ENCODE results near the gene CCDC28B. TPM values are rescaled to one million over a fixed set of nuclear protein-coding genes. Genes with fewer than 3 reads are reported as not detected.

CCDC28B gene
- total and polyA plus RNA-seq, 10 donors: 3.9 to 22.4 (median 6.9) TPM

DNA sequence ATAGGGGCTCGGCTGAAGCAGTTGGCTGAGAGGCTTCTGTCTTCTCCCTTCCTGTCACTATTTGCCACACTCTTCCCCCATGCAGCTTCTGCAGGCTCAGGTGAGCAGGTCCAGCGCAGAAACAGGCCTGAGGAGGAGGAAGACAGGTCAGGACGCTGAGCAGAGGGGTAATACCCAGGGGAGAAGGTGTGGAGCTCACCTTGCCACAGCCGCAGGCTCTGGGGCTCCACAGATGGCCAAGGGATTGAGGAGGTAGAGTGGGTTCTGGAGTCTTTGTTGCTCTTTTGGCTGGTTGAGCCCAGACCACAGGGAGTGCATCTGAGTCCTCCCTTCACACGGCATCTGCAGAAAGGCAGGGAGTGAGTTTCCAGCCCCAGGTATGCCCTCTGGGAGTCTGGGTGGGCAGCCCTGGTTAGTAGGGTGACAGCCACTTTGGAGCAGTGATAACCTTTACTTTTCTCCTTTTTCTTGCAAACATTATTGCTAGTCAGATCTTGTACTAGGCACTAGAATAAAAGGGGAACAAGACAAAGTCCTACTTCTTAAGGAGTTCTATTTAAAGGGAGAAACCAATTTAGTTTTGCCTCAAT, 31.5 kb downstream of the CCDC28B start:
- intact Hi-C loops (cut with DNase I; ENCODE audit: low total_unique reads): no loop called here
- no peak for DNase-seq
- 85 to 95% (median 89%) methylated on average over 5 of the region's 5 CpGs for WGBS, 5 donors
- Histone ChIP-seq H3K27ac (peak overlapping the region in 1 of 8 donors; percentile 7), H3K4me1 (peaks cover 0 to 5% (median 0%) of the 10 kb centered on the region in 6 donors), H3K9me3 (no peaks in the 10 kb centered on the region), H3K4me3 (no peak overlapping the region), H3K36me3 (peaks cover 3 to 78% (median 57%) of the 10 kb centered on the region in 6 donors), H3K27me3 (replicated peaks in 1 of 7) (no peaks in the 10 kb centered on the region)
- TF ChIP-seq, protein P1, sequence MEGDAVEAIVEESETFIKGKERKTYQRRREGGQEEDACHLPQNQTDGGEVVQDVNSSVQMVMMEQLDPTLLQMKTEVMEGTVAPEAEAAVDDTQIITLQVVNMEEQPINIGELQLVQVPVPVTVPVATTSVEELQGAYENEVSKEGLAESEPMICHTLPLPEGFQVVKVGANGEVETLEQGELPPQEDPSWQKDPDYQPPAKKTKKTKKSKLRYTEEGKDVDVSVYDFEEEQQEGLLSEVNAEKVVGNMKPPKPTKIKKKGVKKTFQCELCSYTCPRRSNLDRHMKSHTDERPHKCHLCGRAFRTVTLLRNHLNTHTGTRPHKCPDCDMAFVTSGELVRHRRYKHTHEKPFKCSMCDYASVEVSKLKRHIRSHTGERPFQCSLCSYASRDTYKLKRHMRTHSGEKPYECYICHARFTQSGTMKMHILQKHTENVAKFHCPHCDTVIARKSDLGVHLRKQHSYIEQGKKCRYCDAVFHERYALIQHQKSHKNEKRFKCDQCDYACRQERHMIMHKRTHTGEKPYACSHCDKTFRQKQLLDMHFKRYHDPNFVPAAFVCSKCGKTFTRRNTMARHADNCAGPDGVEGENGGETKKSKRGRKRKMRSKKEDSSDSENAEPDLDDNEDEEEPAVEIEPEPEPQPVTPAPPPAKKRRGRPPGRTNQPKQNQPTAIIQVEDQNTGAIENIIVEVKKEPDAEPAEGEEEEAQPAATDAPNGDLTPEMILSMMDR (IDR thresholded peaks at IDR 0.05 in 8 of 11, conservative IDR thresholded peaks at IDR 0.05 in 3 of 11): no peak
- TF ChIP-seq POLR2AphosphoS5 (IDR thresholded peaks at IDR 0.05): peak; percentile 25 to 35 (median 26)

DNA sequence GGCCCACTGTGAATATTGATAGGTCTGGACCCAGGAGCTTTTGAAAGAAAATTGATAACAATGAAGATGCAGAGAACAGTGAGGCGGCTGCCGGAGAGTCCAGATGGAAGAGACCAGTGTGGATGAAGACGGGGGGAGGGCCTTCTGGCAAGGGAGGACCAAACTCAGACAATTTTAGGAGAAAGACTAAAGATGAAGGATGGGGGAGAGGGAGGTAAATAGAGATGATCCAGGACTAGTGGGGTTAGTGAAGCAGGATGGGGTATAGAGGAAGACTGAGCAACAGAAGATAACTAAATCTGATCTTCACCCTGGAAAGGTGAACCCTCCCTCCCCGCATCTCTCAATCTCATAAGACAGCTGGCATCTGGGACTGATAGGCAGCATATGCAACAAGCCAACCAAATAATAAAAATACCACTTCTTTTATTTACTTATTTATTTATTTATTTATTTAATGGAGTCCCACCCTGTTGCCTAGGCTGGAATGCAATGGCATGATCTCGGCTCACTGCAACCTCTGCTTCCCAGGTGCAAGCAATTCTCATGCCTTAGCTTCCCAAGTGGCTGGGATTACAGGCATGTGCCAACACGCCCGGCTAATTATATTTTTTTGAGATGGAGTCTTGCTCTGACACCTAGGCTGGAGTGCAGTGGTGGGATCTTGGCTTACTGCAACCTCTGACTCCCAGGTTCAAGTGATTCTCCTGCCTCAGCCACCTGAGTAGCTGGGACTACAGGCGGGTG, 32.3 kb downstream of the CCDC28B start:
- intact Hi-C loops (cut with DNase I; ENCODE audit: low total_unique reads): no loop called here
- WGBS, 5 donors: 92 to 97% (median 96%) methylated on average over 8 of the region's 8 CpGs
- Histone ChIP-seq H3K9me3 (no peaks in the 10 kb centered on the region), H3K27me3 (replicated peaks in 1 of 7) (no peaks in the 10 kb centered on the region), H3K36me3 (peaks cover 3 to 70% (median 49%) of the 10 kb centered on the region in 6 donors), H3K27ac (no peak overlapping the region), H3K4me3 (no peak overlapping the region), H3K4me1 (peaks cover 0 to 5% (median 0%) of the 10 kb centered on the region in 6 donors)
- DNase-seq: no peak
- TF ChIP-seq POLR2AphosphoS5 (IDR thresholded peaks at IDR 0.05) (no peak), POLR2A (IDR thresholded peaks at IDR 0.05) (no peak)

DNA sequence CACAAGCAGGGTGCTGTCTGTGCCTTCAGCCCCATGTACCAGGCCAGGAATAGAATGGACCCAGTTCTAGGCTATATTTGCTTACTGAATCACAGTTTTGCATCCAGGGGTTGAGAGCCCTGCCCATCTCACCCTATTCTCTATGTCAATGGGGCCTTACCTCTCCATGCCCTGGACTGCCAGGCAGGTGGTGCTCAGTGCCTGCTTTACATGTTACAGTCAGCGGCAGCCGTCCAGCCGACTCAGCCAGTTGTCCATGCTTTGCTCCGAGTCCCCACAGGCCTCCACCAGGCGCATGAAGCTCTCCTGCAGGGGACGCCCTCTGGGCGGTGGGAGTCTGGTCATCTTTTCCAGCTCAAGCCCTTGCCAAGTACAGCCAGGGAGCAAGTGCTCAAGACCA, 34.4 kb downstream of the CCDC28B start:
- intact Hi-C loops (cut with DNase I; ENCODE audit: low total_unique reads): no loop called here
- H3K36me3 ChIP-seq: peaks cover 3 to 49% (median 30%) of the 10 kb centered on the region in 6 donors
- H3K27ac ChIP-seq: peak overlapping the region in 3 of 8 donors; percentile 38 to 62 (median 55)
- 85 to 93% (median 87%) methylated on average over 7 of the region's 7 CpGs for WGBS, 5 donors
- TF ChIP-seq POLR2A (IDR thresholded peaks at IDR 0.05): no peak
- TF ChIP-seq, protein P1 (IDR thresholded peaks at IDR 0.05 in 8 of 11, conservative IDR thresholded peaks at IDR 0.05 in 3 of 11): no peak
- no peak for TF ChIP-seq POLR2AphosphoS5 (IDR thresholded peaks at IDR 0.05)
- no peak overlapping the region for H3K4me3 ChIP-seq
- peaks cover 0 to 3% (median 0%) of the 10 kb centered on the region in 7 donors for H3K27me3 ChIP-seq (replicated peaks in 1 of 7)
- H3K4me1 ChIP-seq: peaks cover 0 to 8% (median 3%) of the 10 kb centered on the region in 6 donors
- no peak for DNase-seq
- no peaks in the 10 kb centered on the region for H3K9me3 ChIP-seq

DNA sequence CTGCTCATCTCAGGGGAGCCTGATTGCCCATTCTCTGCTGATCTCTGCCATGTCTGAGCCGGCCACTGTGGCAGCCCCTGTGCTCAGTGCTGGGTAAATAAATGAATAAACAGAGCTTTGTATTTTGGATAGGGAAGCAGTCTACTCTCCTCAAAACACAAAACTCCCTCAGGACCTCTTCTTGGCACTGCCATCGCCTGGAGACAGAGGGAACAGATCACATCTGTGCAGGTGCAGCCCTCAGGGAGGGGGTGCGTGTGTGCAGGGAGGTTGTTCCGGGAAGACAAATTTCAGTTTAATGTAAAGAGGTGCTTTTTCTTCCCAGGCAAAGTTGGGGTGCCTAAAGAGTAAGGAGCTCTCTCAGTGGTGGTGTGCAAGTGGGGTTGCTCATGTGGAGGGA, 38.9 kb downstream of the CCDC28B start:
- H3K36me3 ChIP-seq: peaks cover 0 to 6% (median 2%) of the 10 kb centered on the region in 6 donors
- peaks cover 0 to 22% (median 0%) of the 10 kb centered on the region in 7 donors for H3K27me3 ChIP-seq (replicated peaks in 1 of 7)
- no peak for DNase-seq
- H3K4me3 ChIP-seq: no peak overlapping the region
- peaks cover 7 to 43% (median 34%) of the 10 kb centered on the region in 6 donors for H3K4me1 ChIP-seq
- TF ChIP-seq, protein P1 (IDR thresholded peaks at IDR 0.05 in 8 of 11, conservative IDR thresholded peaks at IDR 0.05 in 3 of 11): no peak
- no peak for TF ChIP-seq POLR2AphosphoS5 (IDR thresholded peaks at IDR 0.05)
- TF ChIP-seq POLR2A (IDR thresholded peaks at IDR 0.05): no peak
- H3K9me3 ChIP-seq: no peaks in the 10 kb centered on the region
- peak overlapping the region in 1 of 8 donors; percentile 83 for H3K27ac ChIP-seq
- WGBS, 5 donors: 81 to 93% (median 86%) methylated on average over 4 of the region's 4 CpGs
- intact Hi-C loops (cut with DNase I; ENCODE audit: low total_unique reads): no loop called here

Data from spleen (tissue), 11 donors.